ENCODE data around the gene CDC37L1.
A peak's percentile ranks its signal among the peaks of the same experiment; 100 is the strongest.

Gene CDC37L1

DNA sequence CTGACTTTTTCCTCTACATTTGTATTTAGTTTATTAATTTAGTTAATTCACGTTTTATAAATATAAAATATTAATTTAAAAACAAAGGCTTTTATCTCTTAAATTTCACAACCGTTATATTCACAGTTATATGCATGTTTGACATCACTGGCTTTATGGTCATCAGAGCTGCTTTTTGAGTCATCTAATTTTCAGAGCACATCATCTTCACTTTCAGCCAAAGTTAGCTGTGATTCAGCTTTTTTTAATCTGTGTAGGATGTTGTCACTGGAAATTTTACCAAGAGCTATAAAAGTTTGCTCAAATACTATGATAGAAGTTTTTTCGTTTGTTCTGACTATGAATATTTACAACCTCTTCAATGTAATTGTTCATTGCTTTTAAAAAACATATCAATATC lies 12.4 kb downstream of the CDC37L1 start:
- TF ChIP-seq TCF12 (IDR thresholded peaks at IDR 0.05; ENCODE audit: low read depth) (no peak), FOXM1 (IDR thresholded peaks at IDR 0.05; ENCODE audit: borderline replicate concordance, low read depth) (no peak), RAD21 (IDR thresholded peaks at IDR 0.05; ENCODE audit: low read depth) (no peak), CREB1 (IDR thresholded peaks at IDR 0.05; ENCODE audit: low read depth) (no peak), EP300 (IDR thresholded peaks at IDR 0.05; ENCODE audit: borderline replicate concordance) (no peak)
- TF ChIP-seq, protein P1, sequence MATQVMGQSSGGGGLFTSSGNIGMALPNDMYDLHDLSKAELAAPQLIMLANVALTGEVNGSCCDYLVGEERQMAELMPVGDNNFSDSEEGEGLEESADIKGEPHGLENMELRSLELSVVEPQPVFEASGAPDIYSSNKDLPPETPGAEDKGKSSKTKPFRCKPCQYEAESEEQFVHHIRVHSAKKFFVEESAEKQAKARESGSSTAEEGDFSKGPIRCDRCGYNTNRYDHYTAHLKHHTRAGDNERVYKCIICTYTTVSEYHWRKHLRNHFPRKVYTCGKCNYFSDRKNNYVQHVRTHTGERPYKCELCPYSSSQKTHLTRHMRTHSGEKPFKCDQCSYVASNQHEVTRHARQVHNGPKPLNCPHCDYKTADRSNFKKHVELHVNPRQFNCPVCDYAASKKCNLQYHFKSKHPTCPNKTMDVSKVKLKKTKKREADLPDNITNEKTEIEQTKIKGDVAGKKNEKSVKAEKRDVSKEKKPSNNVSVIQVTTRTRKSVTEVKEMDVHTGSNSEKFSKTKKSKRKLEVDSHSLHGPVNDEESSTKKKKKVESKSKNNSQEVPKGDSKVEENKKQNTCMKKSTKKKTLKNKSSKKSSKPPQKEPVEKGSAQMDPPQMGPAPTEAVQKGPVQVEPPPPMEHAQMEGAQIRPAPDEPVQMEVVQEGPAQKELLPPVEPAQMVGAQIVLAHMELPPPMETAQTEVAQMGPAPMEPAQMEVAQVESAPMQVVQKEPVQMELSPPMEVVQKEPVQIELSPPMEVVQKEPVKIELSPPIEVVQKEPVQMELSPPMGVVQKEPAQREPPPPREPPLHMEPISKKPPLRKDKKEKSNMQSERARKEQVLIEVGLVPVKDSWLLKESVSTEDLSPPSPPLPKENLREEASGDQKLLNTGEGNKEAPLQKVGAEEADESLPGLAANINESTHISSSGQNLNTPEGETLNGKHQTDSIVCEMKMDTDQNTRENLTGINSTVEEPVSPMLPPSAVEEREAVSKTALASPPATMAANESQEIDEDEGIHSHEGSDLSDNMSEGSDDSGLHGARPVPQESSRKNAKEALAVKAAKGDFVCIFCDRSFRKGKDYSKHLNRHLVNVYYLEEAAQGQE (IDR thresholded peaks at IDR 0.05; ENCODE audit: low read depth) = no peak
- TF ChIP-seq, protein P2, sequence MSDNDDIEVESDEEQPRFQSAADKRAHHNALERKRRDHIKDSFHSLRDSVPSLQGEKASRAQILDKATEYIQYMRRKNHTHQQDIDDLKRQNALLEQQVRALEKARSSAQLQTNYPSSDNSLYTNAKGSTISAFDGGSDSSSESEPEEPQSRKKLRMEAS (IDR thresholded peaks at IDR 0.05) = no peak
- TF ChIP-seq, protein P3, sequence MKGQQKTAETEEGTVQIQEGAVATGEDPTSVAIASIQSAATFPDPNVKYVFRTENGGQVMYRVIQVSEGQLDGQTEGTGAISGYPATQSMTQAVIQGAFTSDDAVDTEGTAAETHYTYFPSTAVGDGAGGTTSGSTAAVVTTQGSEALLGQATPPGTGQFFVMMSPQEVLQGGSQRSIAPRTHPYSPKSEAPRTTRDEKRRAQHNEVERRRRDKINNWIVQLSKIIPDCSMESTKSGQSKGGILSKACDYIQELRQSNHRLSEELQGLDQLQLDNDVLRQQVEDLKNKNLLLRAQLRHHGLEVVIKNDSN (IDR thresholded peaks at IDR 0.05) = no peak

DNA sequence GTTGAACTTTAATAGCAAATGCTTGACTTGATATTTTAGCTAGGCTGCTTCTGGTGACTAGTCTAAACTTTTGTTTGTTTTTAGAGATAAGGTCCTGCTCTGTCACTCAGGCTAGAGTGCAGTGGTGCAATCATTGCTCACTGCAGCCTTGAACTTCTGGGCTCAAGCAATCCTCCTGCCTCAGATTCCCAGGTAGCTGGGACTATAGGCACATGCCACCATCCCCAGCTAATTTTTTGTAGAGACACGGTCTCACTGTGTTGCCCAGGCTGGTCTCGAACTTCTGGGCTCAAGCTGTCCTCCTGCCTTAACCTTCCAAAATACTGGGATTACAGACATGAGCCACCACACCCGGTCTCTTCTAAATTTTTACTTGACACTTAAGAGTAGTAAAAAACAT lies 20.7 kb downstream of the CDC37L1 start:
- TF ChIP-seq FOXM1 (IDR thresholded peaks at IDR 0.05; ENCODE audit: borderline replicate concordance, low read depth) (no peak), RAD21 (IDR thresholded peaks at IDR 0.05; ENCODE audit: low read depth) (no peak)

DNA sequence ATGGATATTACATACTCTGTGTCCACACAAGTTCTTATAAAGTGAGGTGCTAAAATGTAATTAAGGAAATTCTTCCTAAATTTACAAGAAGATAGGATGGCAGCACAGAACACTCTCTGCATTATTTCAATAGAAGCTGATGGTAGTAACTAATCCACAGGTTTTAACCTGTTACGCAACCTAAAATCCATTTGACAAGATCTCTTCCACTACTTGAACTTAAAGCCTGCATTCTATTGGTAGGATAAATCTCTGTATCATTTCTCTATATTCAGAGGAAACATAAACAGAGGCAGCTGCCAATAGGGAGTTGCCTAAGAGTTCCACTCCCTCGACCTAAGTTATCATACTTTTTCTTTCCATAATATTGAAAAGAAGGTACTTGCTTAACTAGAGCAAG lies 21.6 kb downstream of the CDC37L1 start:
- TF ChIP-seq CEBPB (IDR thresholded peaks at IDR 0.05) (peak; percentile 45; the same call in 1 of the 2 replicates), EP300 (IDR thresholded peaks at IDR 0.05; ENCODE audit: borderline replicate concordance) (no peak)

DNA sequence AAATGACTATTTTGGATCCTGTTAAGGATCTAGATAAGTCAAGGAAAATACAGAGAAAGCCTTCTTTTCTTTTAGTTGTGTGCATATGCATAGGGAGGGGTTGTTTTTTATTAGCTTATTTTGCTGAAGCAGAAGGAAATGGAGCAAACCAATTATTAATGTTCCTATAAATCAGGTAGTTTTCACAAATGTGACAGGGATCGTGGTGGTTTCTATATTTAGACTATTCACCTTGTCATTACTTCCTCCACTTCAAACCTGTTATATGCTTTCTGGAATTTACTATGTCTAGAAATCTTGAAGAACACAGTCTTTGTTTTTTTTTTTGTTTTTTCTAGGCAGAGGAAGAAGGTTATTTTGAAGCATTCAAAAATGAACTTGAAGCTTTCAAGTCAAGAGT lies 22.2 kb downstream of the CDC37L1 start:
- TF ChIP-seq TAF1 (IDR thresholded peaks at IDR 0.05; ENCODE audit: low read depth) (no peak), RAD21 (IDR thresholded peaks at IDR 0.05; ENCODE audit: low read depth) (no peak), YY1 (IDR thresholded peaks at IDR 0.05; ENCODE audit: low read depth) (no peak), EP300 (IDR thresholded peaks at IDR 0.05; ENCODE audit: borderline replicate concordance) (no peak)
- TF ChIP-seq, protein P3 (IDR thresholded peaks at IDR 0.05) = no peak

DNA sequence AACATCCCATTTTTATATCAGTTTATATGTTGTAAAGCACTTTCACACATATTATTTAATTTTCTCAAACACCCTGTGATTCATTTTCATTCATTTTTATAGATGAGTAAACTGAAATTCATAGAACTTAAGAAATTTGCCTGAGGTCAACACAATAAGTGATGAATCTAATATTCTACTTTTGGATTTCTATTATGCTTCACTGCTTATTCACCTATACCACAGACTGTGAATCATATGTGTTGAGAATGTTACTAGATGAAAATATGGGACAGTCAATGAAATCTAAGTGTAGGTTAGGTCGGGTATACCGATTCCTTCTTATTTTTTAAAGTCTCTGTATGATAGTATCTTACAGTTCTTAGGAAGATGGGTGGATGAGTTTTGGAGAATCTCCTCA lies 24.8 kb downstream of the CDC37L1 start:
- TF ChIP-seq FOXM1 (IDR thresholded peaks at IDR 0.05; ENCODE audit: borderline replicate concordance, low read depth) (no peak), EP300 (IDR thresholded peaks at IDR 0.05; ENCODE audit: borderline replicate concordance) (no peak), YY1 (IDR thresholded peaks at IDR 0.05; ENCODE audit: low read depth) (no peak), ZBTB7A (IDR thresholded peaks at IDR 0.05; ENCODE audit: low read depth) (no peak), RAD21 (IDR thresholded peaks at IDR 0.05; ENCODE audit: low read depth) (no peak), TCF12 (IDR thresholded peaks at IDR 0.05; ENCODE audit: low read depth) (no peak), CEBPB (IDR thresholded peaks at IDR 0.05) (no peak), CREB1 (IDR thresholded peaks at IDR 0.05; ENCODE audit: low read depth) (no peak), TAF1 (IDR thresholded peaks at IDR 0.05; ENCODE audit: low read depth) (no peak), NFIC (IDR thresholded peaks at IDR 0.05) (no peak), TEAD4 (IDR thresholded peaks at IDR 0.05) (no peak), EGR1 (IDR thresholded peaks at IDR 0.05) (no peak)
- TF ChIP-seq, protein P1 (IDR thresholded peaks at IDR 0.05; ENCODE audit: low read depth) = no peak
- TF ChIP-seq, protein P3 (IDR thresholded peaks at IDR 0.05) = no peak
- TF ChIP-seq, protein P2 (IDR thresholded peaks at IDR 0.05) = no peak

DNA sequence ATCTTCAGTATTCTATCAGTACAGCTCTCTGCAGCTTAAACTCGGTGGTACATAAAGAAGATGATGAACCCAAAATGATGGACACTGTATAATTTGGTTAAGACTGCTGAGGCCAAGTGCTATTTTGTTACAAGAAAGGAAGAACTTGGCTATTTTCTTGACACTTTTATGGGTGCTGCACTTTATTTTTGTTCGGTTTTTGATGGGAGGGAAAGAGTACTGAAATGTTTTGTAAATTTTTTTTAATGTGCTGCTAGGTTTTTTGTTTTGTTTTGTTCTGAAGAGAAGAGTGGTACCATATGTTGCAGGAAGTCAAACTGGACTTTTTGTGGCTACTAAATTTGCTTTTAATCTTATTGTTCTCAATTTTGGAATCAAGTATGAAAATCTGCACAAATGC lies 26.7 kb downstream of the CDC37L1 start:
- no peak for TF ChIP-seq EGR1 (IDR thresholded peaks at IDR 0.05)
- no peak for TF ChIP-seq TCF12 (IDR thresholded peaks at IDR 0.05; ENCODE audit: low read depth)
- no peak for TF ChIP-seq FOXM1 (IDR thresholded peaks at IDR 0.05; ENCODE audit: borderline replicate concordance, low read depth)
- TF ChIP-seq CREB1 (IDR thresholded peaks at IDR 0.05; ENCODE audit: low read depth) = no peak
- no peak for TF ChIP-seq YY1 (IDR thresholded peaks at IDR 0.05; ENCODE audit: low read depth)
- TF ChIP-seq TAF1 (IDR thresholded peaks at IDR 0.05; ENCODE audit: low read depth) = no peak
- no peak for TF ChIP-seq RAD21 (IDR thresholded peaks at IDR 0.05; ENCODE audit: low read depth)
- TF ChIP-seq, protein P3 (IDR thresholded peaks at IDR 0.05) = no peak
- TF ChIP-seq, protein P2 (IDR thresholded peaks at IDR 0.05) = no peak
- TF ChIP-seq ZBTB7A (IDR thresholded peaks at IDR 0.05; ENCODE audit: low read depth) = no peak
- no peak for TF ChIP-seq NFIC (IDR thresholded peaks at IDR 0.05)
- TF ChIP-seq TEAD4 (IDR thresholded peaks at IDR 0.05) = no peak

Measured in Ishikawa (cell line).